Right kidney (tissue), 9 donors: ENCODE results near the gene OR52A5.
"Not testable (repeated sequence)": the region's sequence is repeated elsewhere in the genome, so short reads cannot be mapped to it uniquely, and the experiment has no call there.

Experiments
- DNase-seq: peaks from one replicate; pipeline ENCODE4 v3.0.0-alpha.2; 2016
- long read RNA-seq, 8 donors: transcript quantifications; one replicate each; lab custom pipeline, GENCODE V29; 2026

OR52A5 gene
- long read RNA-seq, donor 1: 0 reads
- long read RNA-seq, donor 2: 0 reads
- long read RNA-seq, donor 3: 0 reads
- long read RNA-seq, donor 4: 0 reads
- long read RNA-seq, donor 5: 0 reads
- long read RNA-seq, donor 6: 0 reads
- long read RNA-seq, donor 7: 0 reads
- long read RNA-seq, donor 8: 0 reads

- no peak for DNase-seq
Measured at GRCh38 chr11:5137996-5138395, at the start of gene OR52A5. Gene OR52A5, minus strand, starts transcription at chr11:5138356. Its CDS starts 5,714 bp downstream, at chr11:5132642.

- no peak for DNase-seq
Measured at GRCh38 chr11:5178046-5178837, 40.1 kb upstream of the OR52A5 start.

GRCh38 chr11:5174934-5175333 lies 36.8 kb upstream of the OR52A5 start:
- DNase-seq: no peak

- no peak for DNase-seq
Measured at GRCh38 chr11:5171856-5172255, 33.7 kb upstream of the OR52A5 start.

- not testable (repeated sequence) for DNase-seq
Measured at GRCh38 chr11:5165898-5166297, 27.7 kb upstream of the OR52A5 start.

- DNase-seq: not testable (repeated sequence)
Measured at GRCh38 chr11:5164807-5165206, 26.7 kb upstream of the OR52A5 start.

- DNase-seq: not testable (repeated sequence)
Measured at GRCh38 chr11:5161045-5161444, 22.9 kb upstream of the OR52A5 start.

GRCh38 chr11:5160217-5160616 lies 22.1 kb upstream of the OR52A5 start:
- not testable (repeated sequence) for DNase-seq

GRCh38 chr11:5159806-5160205 lies 21.6 kb upstream of the OR52A5 start:
- DNase-seq: no peak

- DNase-seq: no peak
Measured at GRCh38 chr11:5154657-5155056, 16.5 kb upstream of the OR52A5 start, which contains the start of gene OR52A1. Gene OR52A1, minus strand, starts transcription at chr11:5154757. Its CDS starts 2,388 bp downstream, at chr11:5152369.

- DNase-seq: no peak
Measured at GRCh38 chr11:5153574-5154431, 15.6 kb upstream of the OR52A5 start.

- DNase-seq: no peak
Measured at GRCh38 chr11:5151713-5152153, 13.6 kb upstream of the OR52A5 start.

- DNase-seq: not testable (repeated sequence)
Measured at GRCh38 chr11:5144206-5144605, 6.0 kb upstream of the OR52A5 start.

- no peak for DNase-seq
Measured at GRCh38 chr11:5137014-5137413, 1.1 kb downstream of the OR52A5 start.

- no peak for DNase-seq
Measured at GRCh38 chr11:5136261-5136660, 1.9 kb downstream of the OR52A5 start.

GRCh38 chr11:5131584-5132335 lies 6.4 kb downstream of the OR52A5 start:
- DNase-seq: no peak

- DNase-seq: no peak
Measured at GRCh38 chr11:5129457-5129877, 8.7 kb downstream of the OR52A5 start.

- no peak for DNase-seq
Measured at GRCh38 chr11:5124891-5125620, 13.1 kb downstream of the OR52A5 start.

- DNase-seq: peak; percentile 13
Measured at GRCh38 chr11:5123802-5124521, 14.2 kb downstream of the OR52A5 start.

- no peak for DNase-seq
Measured at GRCh38 chr11:5118893-5119292, 19.3 kb downstream of the OR52A5 start.

- DNase-seq: no peak
Measured at GRCh38 chr11:5117588-5117987, 20.6 kb downstream of the OR52A5 start.
